ENCODE data around the gene SLC6A16.

GRCh38 chr19:49333418-49333805 lies 8.4 kb upstream of the SLC6A16 start:
- TF ChIP-seq CTCF (IDR thresholded peaks at IDR 0.05) (no peak), POLR2A (IDR thresholded peaks at IDR 0.05) (no peak)
